Sigmoid colon (tissue), 7 donors: ENCODE data around the gene NMT1. TPM values are rescaled to one million over a fixed set of nuclear protein-coding genes. Genes with fewer than 3 reads are reported as not detected.

Experiments used
- DNase-seq: peaks from one replicate; pipeline ENCODE4 v3.0.0-alpha.2; 2019
- H3K27ac ChIP-seq, 4 donors: fragments of 200-600 bp; sonication (generic); one replicate each; pipeline ENCODE4 v1.5.1; 2016 to 2019; ENCODE audit warnings: mild to moderate bottlenecking in 1 of 4
- H3K27me3 ChIP-seq, 3 donors: fragments of 200-600 bp; sonication (generic); one replicate each; pipeline ENCODE4 v1.5.1; 2019; ENCODE audit warnings: mild to moderate bottlenecking in 1 of 3
- H3K36me3 ChIP-seq, 4 donors: fragments of 200-600 bp; sonication (generic); one replicate each; pipeline ENCODE4 v1.5.1; 2016 to 2019
- H3K4me1 ChIP-seq, 4 donors: fragments of 200-600 bp; sonication (generic); one replicate each; pipeline ENCODE4 v1.5.1; 2017 to 2019
- H3K4me3 ChIP-seq, 4 donors: fragments of 200-600 bp; sonication (generic); one replicate each; pipeline ENCODE4 v1.5.1; 2017 to 2019; ENCODE audit warnings: mild to moderate bottlenecking in 2 of 4, moderate library complexity in 1 of 4
- H3K9me3 ChIP-seq, 4 donors: fragments of 200-600 bp in 3 of 4; sonication (generic) in 3 of 4; one replicate each; pipeline versions ENCODE4 v1.5.1 to v1.6.1; 2013 to 2019
- EP300 ChIP-seq, 4 donors: sonication (generic); formaldehyde crosslinking; IDR thresholded peaks; one replicate each; pipeline ENCODE4 v1.6.1; 2017; ENCODE audit warnings: antibody characterized with exemption in 4 of 4
- POLR2A ChIP-seq, 2 donors: fragments of 450-650 bp; IDR thresholded peaks; one replicate each; pipeline ENCODE4 v1.6.1; 2016; ENCODE audit warnings: antibody characterized with exemption in 2 of 2, mild to moderate bottlenecking in 2 of 2, moderate library complexity in 2 of 2
- POLR2AphosphoS5 ChIP-seq, 4 donors: sonication (generic); formaldehyde crosslinking; IDR thresholded peaks; one replicate each; pipeline ENCODE4 v1.6.1; 2017; ENCODE audit warnings: antibody characterized with exemption in 4 of 4
- WGBS, 2 donors: extraction: QIAGEN DNeasy Blood & Tissue Kit; methylation state at CpG; one replicate each; pipeline ENCODE4 v1.1.7; 2013; 5-methylcytosine and 5-hydroxymethylcytosine counted together
- intact Hi-C: fragments of 100-400 bp; cut with DNase I; formaldehyde crosslinking; loops from one replicate; pipeline ENCODE4 v1.15.1; 2023
- polyA plus RNA-seq, 3 donors: library from polyadenylated mRNA; stranded (reverse); fragments of 200-250 nt; gene quantifications; one replicate each; pipeline ENCODE4 v1.2.3, GENCODE V29; 2013
- total RNA-seq, 4 donors: library from RNA; depleted of rRNA; stranded (reverse); fragments of >200 nt; gene quantifications; one replicate each; pipeline ENCODE4 v1.1.0, GENCODE V29; 2016
- TF ChIP-seq, protein P1 (sequence below), 4 experiments: fragments of 450-650 bp in 3 of 4; fragments of 200-600 bp in 1 of 4; IDR thresholded peaks; one replicate each; pipeline ENCODE4 v1.5.1; 2016 to 2019; ENCODE audit warnings: antibody characterized with exemption in 4 of 4, mild to moderate bottlenecking in 3 of 4, moderate library complexity in 2 of 4
- donor health status: healthy with polysubstance abuse.
- donor health status: Bipolar disorder and iron deficiency.
- donor health status: healthy.

NMT1 gene
- total and polyA plus RNA-seq, 7 donors, result 13.2 to 59.2 (median 41.0) TPM

DNA sequence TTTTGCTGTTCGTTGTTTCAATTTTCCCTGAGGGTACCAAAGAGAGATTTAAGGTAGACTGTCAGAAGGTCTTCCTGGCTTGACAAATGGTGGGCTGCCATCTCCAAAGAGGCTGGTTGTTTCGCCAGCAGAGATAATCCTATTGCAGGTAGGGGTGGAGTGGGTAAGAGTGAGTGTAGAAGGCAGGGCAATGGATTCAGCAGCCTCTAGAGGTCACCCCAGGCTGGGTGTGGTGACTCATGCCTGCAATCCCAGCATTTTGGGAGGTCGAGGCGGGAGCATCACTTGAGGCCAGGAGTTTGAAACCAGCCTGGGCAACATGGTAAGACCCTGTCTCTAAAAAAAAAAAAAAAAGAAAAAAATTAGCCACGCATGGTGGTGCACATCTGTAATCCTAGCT, 44.3 kb upstream of the NMT1 start:
- no peak for DNase-seq
- intact Hi-C loops, result no loop called here
- WGBS, 2 donors, result 51 to 66% methylated on average over 5 of the region's 5 CpGs

GRCh38 chr17:45018514-45018847, 42.6 kb upstream of the NMT1 start:
- Histone ChIP-seq H3K4me1 (peaks cover 5 to 49% (median 42%) of the 10 kb centered on the region in 4 donors), H3K9me3 (no peaks in the 10 kb centered on the region), H3K36me3 (no peaks in the 10 kb centered on the region), H3K4me3 (peak overlapping the region; percentile 40 to 65 (median 56)), H3K27ac (peak overlapping the region; percentile 65 to 89 (median 75)), H3K27me3 (no peaks in the 10 kb centered on the region)
- intact Hi-C loops, result loop anchor here (2.0 kb wide), 2 partner anchors 40 to 50 kb away; partner anchors contain the start of gene C1QL1
- 27 to 40% methylated on average over 4 of the region's 4 CpGs for WGBS, 2 donors
- no peak for DNase-seq
- TF ChIP-seq POLR2AphosphoS5 (IDR thresholded peaks at IDR 0.05) (no peak), POLR2A (IDR thresholded peaks at IDR 0.05) (no peak), EP300 (IDR thresholded peaks at IDR 0.05) (no peak)
- TF ChIP-seq, protein P1, sequence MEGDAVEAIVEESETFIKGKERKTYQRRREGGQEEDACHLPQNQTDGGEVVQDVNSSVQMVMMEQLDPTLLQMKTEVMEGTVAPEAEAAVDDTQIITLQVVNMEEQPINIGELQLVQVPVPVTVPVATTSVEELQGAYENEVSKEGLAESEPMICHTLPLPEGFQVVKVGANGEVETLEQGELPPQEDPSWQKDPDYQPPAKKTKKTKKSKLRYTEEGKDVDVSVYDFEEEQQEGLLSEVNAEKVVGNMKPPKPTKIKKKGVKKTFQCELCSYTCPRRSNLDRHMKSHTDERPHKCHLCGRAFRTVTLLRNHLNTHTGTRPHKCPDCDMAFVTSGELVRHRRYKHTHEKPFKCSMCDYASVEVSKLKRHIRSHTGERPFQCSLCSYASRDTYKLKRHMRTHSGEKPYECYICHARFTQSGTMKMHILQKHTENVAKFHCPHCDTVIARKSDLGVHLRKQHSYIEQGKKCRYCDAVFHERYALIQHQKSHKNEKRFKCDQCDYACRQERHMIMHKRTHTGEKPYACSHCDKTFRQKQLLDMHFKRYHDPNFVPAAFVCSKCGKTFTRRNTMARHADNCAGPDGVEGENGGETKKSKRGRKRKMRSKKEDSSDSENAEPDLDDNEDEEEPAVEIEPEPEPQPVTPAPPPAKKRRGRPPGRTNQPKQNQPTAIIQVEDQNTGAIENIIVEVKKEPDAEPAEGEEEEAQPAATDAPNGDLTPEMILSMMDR (IDR thresholded peaks at IDR 0.05), result no peak

More for the DNA sequence above, 44.3 kb upstream of the NMT1 start:
- no peaks in the 10 kb centered on the region for H3K36me3 ChIP-seq
- no peaks in the 10 kb centered on the region for H3K27me3 ChIP-seq
- H3K9me3 ChIP-seq, result no peaks in the 10 kb centered on the region
- H3K4me1 ChIP-seq, result peaks cover 3 to 50% (median 43%) of the 10 kb centered on the region in 4 donors
- H3K27ac ChIP-seq, result no peak overlapping the region
- H3K4me3 ChIP-seq, result no peak overlapping the region
- TF ChIP-seq EP300 (IDR thresholded peaks at IDR 0.05) (no peak), POLR2A (IDR thresholded peaks at IDR 0.05) (no peak), POLR2AphosphoS5 (IDR thresholded peaks at IDR 0.05) (no peak)
- TF ChIP-seq, protein P1 (IDR thresholded peaks at IDR 0.05), result peak in 1 of 4 experiments; percentile 5

- Histone ChIP-seq H3K27ac (peak overlapping the region; percentile 65 to 89 (median 75)), H3K27me3 (no peaks in the 10 kb centered on the region), H3K4me1 (peaks cover 5 to 47% (median 41%) of the 10 kb centered on the region in 4 donors), H3K9me3 (no peaks in the 10 kb centered on the region), H3K36me3 (peaks cover 0 to 5% (median 1%) of the 10 kb centered on the region in 4 donors), H3K4me3 (peak overlapping the region; percentile 40 to 65 (median 56))
- WGBS, 2 donors, result 1 to 3% methylated on average over 82 of the region's 82 CpGs
- intact Hi-C loops, result loop anchor here (2.0 kb wide), 2 partner anchors 40 to 50 kb away; partner anchors contain the start of gene C1QL1
- peak in 2 of 4 donors; percentile 15 to 18 for TF ChIP-seq POLR2AphosphoS5 (IDR thresholded peaks at IDR 0.05)
- TF ChIP-seq, protein P1 (IDR thresholded peaks at IDR 0.05), result peak in 2 of 4 experiments; percentile 5 to 49
- no peak for TF ChIP-seq POLR2A (IDR thresholded peaks at IDR 0.05)
- TF ChIP-seq EP300 (IDR thresholded peaks at IDR 0.05), result no peak
- DNase-seq, result peak; percentile 73
Observed at GRCh38 chr17:45018848-45019711, 42.0 kb upstream of the NMT1 start.

- intact Hi-C loops, result loop anchor here (1.0 to 2.0 kb wide), 2 partner anchors 110 to 245 kb away; no protein-coding TSS in a partner anchor
- peaks cover 0 to 9% (median 1%) of the 10 kb centered on the region in 4 donors for H3K36me3 ChIP-seq
- H3K4me3 ChIP-seq, result no peak overlapping the region
- no peaks in the 10 kb centered on the region for H3K9me3 ChIP-seq
- H3K4me1 ChIP-seq, result peaks cover 5 to 47% (median 41%) of the 10 kb centered on the region in 4 donors
- peak; percentile 76 for DNase-seq
- peak overlapping the region; percentile 82 to 89 (median 83) for H3K27ac ChIP-seq
- 32 to 37% methylated on average over 17 of the region's 17 CpGs for WGBS, 2 donors
- H3K27me3 ChIP-seq, result no peaks in the 10 kb centered on the region
- no peak for TF ChIP-seq EP300 (IDR thresholded peaks at IDR 0.05)
- no peak for TF ChIP-seq POLR2AphosphoS5 (IDR thresholded peaks at IDR 0.05)
- no peak for TF ChIP-seq POLR2A (IDR thresholded peaks at IDR 0.05)
- TF ChIP-seq, protein P1 (IDR thresholded peaks at IDR 0.05), result no peak
Observed at GRCh38 chr17:45020354-45021138, 40.6 kb upstream of the NMT1 start.
